Activated CD4-positive, alpha-beta T cell treated with anti-CD3 and anti-CD28 coated beads, Interleukin-2, amount 50 U/mL, for 24 hours (primary cell): ENCODE measurements around the gene EIF4EBP2.
A peak's percentile ranks its signal among the peaks of the same experiment; 100 is the strongest.

ENCODE experiments used
- DNase-seq, 2 donors: peaks; one replicate each; pipeline ENCODE4 v3.0.0-alpha.2; 2020; ENCODE audit warnings: low read depth in 1 of 2, low spot score in 1 of 2

EIF4EBP2 gene

GRCh38 chr10:70459774-70460490 is 56.0 kb downstream of the EIF4EBP2 start:
- DNase-seq = no peak

- DNase-seq = peak in 1 of 2 donors; percentile 35
These were observed 57.7 kb downstream of the EIF4EBP2 start for GRCh38 chr10:70461397-70462348.

- no peak for DNase-seq
These were observed 58.5 kb downstream of the EIF4EBP2 start for GRCh38 chr10:70462349-70462984.

- DNase-seq = no peak
These were observed 61.3 kb downstream of the EIF4EBP2 start for GRCh38 chr10:70465278-70465677.

- no peak for DNase-seq
These were observed 61.9 kb downstream of the EIF4EBP2 start for GRCh38 chr10:70465832-70466231.

GRCh38 chr10:70466951-70467350 is 63.0 kb downstream of the EIF4EBP2 start:
- DNase-seq = no peak

- no peak for DNase-seq
These were observed 69.0 kb downstream of the EIF4EBP2 start for GRCh38 chr10:70472799-70473454.

GRCh38 chr10:70474780-70475179 is 70.8 kb downstream of the EIF4EBP2 start:
- no peak for DNase-seq

- no peak for DNase-seq
These were observed 71.7 kb downstream of the EIF4EBP2 start for GRCh38 chr10:70475661-70476060.

- DNase-seq = no peak
These were observed 72.5 kb downstream of the EIF4EBP2 start for GRCh38 chr10:70476249-70477035.

- peak; percentile 45 to 72 for DNase-seq
These were observed 73.8 kb downstream of the EIF4EBP2 start for GRCh38 chr10:70477661-70478162.
